ENCODE data around the gene RAB3GAP1.
"Not testable (repeated sequence)": the region's sequence is repeated elsewhere in the genome, so short reads cannot be mapped to it uniquely, and the experiment has no call there.

RAB3GAP1 gene

GRCh38 chr2:135029481-135030134, 22.5 kb upstream of the RAB3GAP1 start:
- Histone ChIP-seq H3K4me3 (ENCODE audit: low read length) (no peak overlapping the region), H3K4ac (ENCODE audit: low read depth, low read length) (no peak overlapping the region), H2BK5ac (ENCODE audit: low read length) (no peak overlapping the region), H3K27me3 (ENCODE audit: insufficient read depth, low read length, poor library complexity) (no peaks in the 10 kb centered on the region), H4K8ac (ENCODE audit: low read depth, low read length) (no peak overlapping the region), H3K27ac (ENCODE audit: low read depth, low read length) (no peak overlapping the region), H3K23ac (ENCODE audit: low read length) (no peak overlapping the region), H3K9ac (ENCODE audit: low read length) (no peak overlapping the region), H3K18ac (ENCODE audit: low read length) (no peak overlapping the region), H2BK15ac (replicated peaks; ENCODE audit: low read depth) (no peak overlapping the region), H4K5ac (ENCODE audit: low read length) (no peak overlapping the region), H3K4me2 (ENCODE audit: low read length) (no peak overlapping the region), H2BK120ac (ENCODE audit: low read depth, low read length) (no peak overlapping the region), H3K56ac (ENCODE audit: low read length) (no peak overlapping the region), H3K79me2 (ENCODE audit: control insufficient read depth, insufficient read depth, low read length) (no peaks in the 10 kb centered on the region), H2AK5ac (ENCODE audit: low read length) (no peak overlapping the region), H3K36me3 (ENCODE audit: control insufficient read depth, insufficient read depth, low read length) (no peaks in the 10 kb centered on the region), H3K79me1 (ENCODE audit: low read length) (no peaks in the 10 kb centered on the region), H3K4me1 (ENCODE audit: control insufficient read depth, low read depth, low read length) (no peaks in the 10 kb centered on the region)
- WGBS (ENCODE audit: extremely low coverage, insufficient coverage, low lambda C conversion rate): no CpG with 5 or more reads among the region's 2 CpGs
- no peak for DNase-seq

DNA sequence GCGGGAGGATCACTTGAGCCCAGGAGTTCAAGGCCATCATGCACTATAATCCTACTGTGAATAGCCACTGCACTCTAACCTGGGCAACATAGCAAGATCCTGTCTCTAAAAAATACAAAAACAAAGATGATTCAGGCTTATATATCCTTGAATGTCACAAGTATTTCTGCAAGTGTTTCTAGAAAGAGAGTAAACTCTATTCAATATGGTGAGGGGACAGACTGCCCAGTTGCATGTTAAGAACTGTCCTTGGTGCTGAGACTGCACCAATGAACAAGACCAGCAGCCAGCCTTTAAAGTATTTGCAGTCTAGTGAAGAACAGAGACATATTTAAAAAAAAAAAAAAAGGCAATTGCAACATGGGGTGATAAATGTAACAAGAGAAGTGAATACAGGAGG, 21.3 kb upstream of the RAB3GAP1 start:
- no peaks in the 10 kb centered on the region for H3K79me1 ChIP-seq (ENCODE audit: low read length)
- H3K18ac ChIP-seq (ENCODE audit: low read length): no peak overlapping the region
- H3K4ac ChIP-seq (ENCODE audit: low read depth, low read length): no peak overlapping the region
- no peak overlapping the region for H3K27ac ChIP-seq (ENCODE audit: low read depth, low read length)
- no peak overlapping the region for H2BK15ac ChIP-seq (replicated peaks; ENCODE audit: low read depth)
- H3K56ac ChIP-seq (ENCODE audit: low read length): no peak overlapping the region
- no peak overlapping the region for H2BK120ac ChIP-seq (ENCODE audit: low read depth, low read length)
- peak; percentile 42 for DNase-seq
- H4K8ac ChIP-seq (ENCODE audit: low read depth, low read length): no peak overlapping the region
- no peaks in the 10 kb centered on the region for H3K27me3 ChIP-seq (ENCODE audit: insufficient read depth, low read length, poor library complexity)
- H3K36me3 ChIP-seq (ENCODE audit: control insufficient read depth, insufficient read depth, low read length): no peaks in the 10 kb centered on the region
- no peak overlapping the region for H4K5ac ChIP-seq (ENCODE audit: low read length)
- H2AK5ac ChIP-seq (ENCODE audit: low read length): no peak overlapping the region
- no peaks in the 10 kb centered on the region for H3K79me2 ChIP-seq (ENCODE audit: control insufficient read depth, insufficient read depth, low read length)
- H3K23ac ChIP-seq (ENCODE audit: low read length): no peak overlapping the region
- H3K4me3 ChIP-seq (ENCODE audit: low read length): no peak overlapping the region
- H2BK5ac ChIP-seq (ENCODE audit: low read length): no peak overlapping the region
- no CpG with 5 or more reads among the region's 1 CpG for WGBS (ENCODE audit: extremely low coverage, insufficient coverage, low lambda C conversion rate)
- no peak overlapping the region for H3K4me2 ChIP-seq (ENCODE audit: low read length)
- H3K9ac ChIP-seq (ENCODE audit: low read length): no peak overlapping the region
- no peaks in the 10 kb centered on the region for H3K4me1 ChIP-seq (ENCODE audit: control insufficient read depth, low read depth, low read length)

DNA sequence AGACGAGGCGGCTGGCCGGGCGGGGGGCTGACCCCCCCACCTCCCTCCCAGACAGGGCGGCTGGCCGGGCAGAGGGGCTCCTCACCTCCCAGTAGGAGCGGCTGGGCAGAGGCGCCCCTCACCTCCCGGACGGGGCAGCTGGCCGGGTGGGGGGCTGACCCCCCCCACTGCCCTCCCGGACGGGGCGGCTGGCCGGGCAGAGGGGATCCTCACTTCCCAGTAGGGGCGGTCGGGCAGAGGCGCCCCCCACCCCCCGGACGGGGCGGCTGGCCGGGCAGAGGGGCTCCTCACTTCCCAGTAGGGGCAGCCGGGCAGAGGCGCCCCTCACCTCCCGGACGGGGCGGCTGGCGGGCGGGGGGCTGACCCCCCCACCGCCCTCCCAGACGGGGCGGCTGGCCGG, 18.9 kb upstream of the RAB3GAP1 start:
- not testable (repeated sequence) for H3K56ac ChIP-seq (ENCODE audit: low read length); H3K4ac ChIP-seq (ENCODE audit: low read depth, low read length); H3K36me3 ChIP-seq (ENCODE audit: control insufficient read depth, insufficient read depth, low read length); H2BK5ac ChIP-seq (ENCODE audit: low read length); H2AK5ac ChIP-seq (ENCODE audit: low read length); H3K79me1 ChIP-seq (ENCODE audit: low read length); H3K4me1 ChIP-seq (ENCODE audit: control insufficient read depth, low read depth, low read length); H2BK15ac ChIP-seq (replicated peaks; ENCODE audit: low read depth); H3K9ac ChIP-seq (ENCODE audit: low read length); DNase-seq; H3K4me3 ChIP-seq (ENCODE audit: low read length); H4K8ac ChIP-seq (ENCODE audit: low read depth, low read length); H3K27ac ChIP-seq (ENCODE audit: low read depth, low read length); H3K18ac ChIP-seq (ENCODE audit: low read length); H3K79me2 ChIP-seq (ENCODE audit: control insufficient read depth, insufficient read depth, low read length); H4K5ac ChIP-seq (ENCODE audit: low read length); H2BK120ac ChIP-seq (ENCODE audit: low read depth, low read length); H3K23ac ChIP-seq (ENCODE audit: low read length); H3K4me2 ChIP-seq (ENCODE audit: low read length); H3K27me3 ChIP-seq (ENCODE audit: insufficient read depth, low read length, poor library complexity)
- no CpG with 5 or more reads among the region's 33 CpGs for WGBS (ENCODE audit: extremely low coverage, insufficient coverage, low lambda C conversion rate)

DNA sequence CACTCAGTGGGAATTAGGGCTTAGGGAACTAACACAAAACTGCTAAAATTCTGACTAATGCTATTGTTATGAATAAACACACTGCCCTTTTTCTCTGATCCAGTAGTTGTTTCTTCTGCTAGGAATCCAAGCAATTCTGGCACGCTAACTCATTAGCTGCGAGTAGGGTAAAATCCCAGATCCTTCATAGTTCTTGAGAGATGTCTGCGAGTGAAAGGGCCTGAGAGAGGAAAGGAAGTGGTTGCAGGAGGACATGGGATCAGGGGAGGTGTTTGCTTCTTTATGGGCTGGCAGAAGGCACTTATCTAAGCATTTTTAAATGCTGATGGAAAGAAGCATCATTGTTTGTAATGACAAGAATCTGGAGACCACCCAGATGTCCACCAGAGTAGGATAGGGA, 14.3 kb upstream of the RAB3GAP1 start:
- no peak overlapping the region for H2AK5ac ChIP-seq (ENCODE audit: low read length)
- no peak overlapping the region for H2BK5ac ChIP-seq (ENCODE audit: low read length)
- H3K4me1 ChIP-seq (ENCODE audit: control insufficient read depth, low read depth, low read length): no peaks in the 10 kb centered on the region
- no peak overlapping the region for H3K56ac ChIP-seq (ENCODE audit: low read length)
- H3K23ac ChIP-seq (ENCODE audit: low read length): no peak overlapping the region
- no peak overlapping the region for H4K8ac ChIP-seq (ENCODE audit: low read depth, low read length)
- DNase-seq: no peak
- H2BK15ac ChIP-seq (replicated peaks; ENCODE audit: low read depth): no peak overlapping the region
- no peak overlapping the region for H3K4ac ChIP-seq (ENCODE audit: low read depth, low read length)
- no peaks in the 10 kb centered on the region for H3K79me1 ChIP-seq (ENCODE audit: low read length)
- H4K5ac ChIP-seq (ENCODE audit: low read length): no peak overlapping the region
- no peak overlapping the region for H2BK120ac ChIP-seq (ENCODE audit: low read depth, low read length)
- H3K27me3 ChIP-seq (ENCODE audit: insufficient read depth, low read length, poor library complexity): no peaks in the 10 kb centered on the region
- H3K36me3 ChIP-seq (ENCODE audit: control insufficient read depth, insufficient read depth, low read length): no peaks in the 10 kb centered on the region
- WGBS (ENCODE audit: extremely low coverage, insufficient coverage, low lambda C conversion rate): no CpG with 5 or more reads among the region's 3 CpGs
- H3K9ac ChIP-seq (ENCODE audit: low read length): no peak overlapping the region
- H3K18ac ChIP-seq (ENCODE audit: low read length): no peak overlapping the region
- H3K79me2 ChIP-seq (ENCODE audit: control insufficient read depth, insufficient read depth, low read length): no peaks in the 10 kb centered on the region
- H3K27ac ChIP-seq (ENCODE audit: low read depth, low read length): no peak overlapping the region
- no peak overlapping the region for H3K4me2 ChIP-seq (ENCODE audit: low read length)
- H3K4me3 ChIP-seq (ENCODE audit: low read length): no peak overlapping the region

DNA sequence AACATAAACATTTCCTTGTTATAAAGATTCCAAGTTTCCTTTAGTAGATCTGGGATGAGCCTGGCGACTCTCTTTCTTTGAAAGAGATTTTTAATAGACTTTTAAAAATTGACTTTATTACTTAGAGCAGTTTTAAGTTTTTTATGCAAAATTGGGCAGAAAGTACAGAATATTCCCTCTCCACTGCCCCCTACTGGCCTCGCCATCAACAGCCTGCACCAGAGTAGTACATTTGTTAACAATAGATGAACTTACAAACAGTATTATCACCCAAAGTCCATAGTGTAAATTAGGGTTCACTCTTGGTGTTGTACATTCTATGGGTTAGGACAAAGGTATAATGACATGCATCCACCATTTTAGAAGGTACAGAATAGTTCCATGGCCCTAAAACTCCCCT, 8.7 kb upstream of the RAB3GAP1 start:
- Histone ChIP-seq H3K27ac (ENCODE audit: low read depth, low read length) (no peak overlapping the region), H3K79me1 (ENCODE audit: low read length) (no peaks in the 10 kb centered on the region), H3K4me2 (ENCODE audit: low read length) (no peak overlapping the region), H3K79me2 (ENCODE audit: control insufficient read depth, insufficient read depth, low read length) (no peaks in the 10 kb centered on the region), H3K56ac (ENCODE audit: low read length) (no peak overlapping the region), H4K8ac (ENCODE audit: low read depth, low read length) (no peak overlapping the region), H3K27me3 (ENCODE audit: insufficient read depth, low read length, poor library complexity) (no peaks in the 10 kb centered on the region), H3K4ac (ENCODE audit: low read depth, low read length) (no peak overlapping the region), H2AK5ac (ENCODE audit: low read length) (no peak overlapping the region), H3K18ac (ENCODE audit: low read length) (no peak overlapping the region), H3K4me3 (ENCODE audit: low read length) (no peak overlapping the region), H3K9ac (ENCODE audit: low read length) (no peak overlapping the region), H3K36me3 (ENCODE audit: control insufficient read depth, insufficient read depth, low read length) (no peaks in the 10 kb centered on the region), H3K4me1 (ENCODE audit: control insufficient read depth, low read depth, low read length) (no peaks in the 10 kb centered on the region), H2BK15ac (replicated peaks; ENCODE audit: low read depth) (no peak overlapping the region), H2BK120ac (ENCODE audit: low read depth, low read length) (no peak overlapping the region), H2BK5ac (ENCODE audit: low read length) (no peak overlapping the region), H4K5ac (ENCODE audit: low read length) (no peak overlapping the region), H3K23ac (ENCODE audit: low read length) (no peak overlapping the region)
- DNase-seq: no peak
- WGBS (ENCODE audit: extremely low coverage, insufficient coverage, low lambda C conversion rate): no CpG with 5 or more reads among the region's 2 CpGs

GRCh38 chr2:135047300-135047699, 4.8 kb upstream of the RAB3GAP1 start, which contains the start of gene MAP3K19:
MAP3K19 (minus strand) TSS chr2:135047447; CDS start chr2:135024647, 22,800 bp downstream.
- H2AK5ac ChIP-seq (ENCODE audit: low read length): no peak within 1 kb of the TSS

More at GRCh38 chr2:135047300-135047699, 4.8 kb upstream of the RAB3GAP1 start, which contains the start of gene MAP3K19:
- Histone ChIP-seq H3K9ac (ENCODE audit: low read length) (no peak within 1 kb of the TSS), H4K5ac (ENCODE audit: low read length) (no peak within 1 kb of the TSS), H3K4me3 (ENCODE audit: low read length) (no peak within 1 kb of the TSS), H3K27me3 (ENCODE audit: insufficient read depth, low read length, poor library complexity) (no peaks in the 10 kb centered on the region), H2BK120ac (ENCODE audit: low read depth, low read length) (no peak within 1 kb of the TSS), H3K79me2 (ENCODE audit: control insufficient read depth, insufficient read depth, low read length) (peaks cover under 1% of the 10 kb centered on the region), H4K8ac (ENCODE audit: low read depth, low read length) (no peak within 1 kb of the TSS), H2BK15ac (replicated peaks; ENCODE audit: low read depth) (no peak within 1 kb of the TSS), H3K56ac (ENCODE audit: low read length) (no peak within 1 kb of the TSS), H3K27ac (ENCODE audit: low read depth, low read length) (no peak within 1 kb of the TSS), H3K79me1 (ENCODE audit: low read length) (no peaks in the 10 kb centered on the region), H2BK5ac (ENCODE audit: low read length) (no peak within 1 kb of the TSS), H3K4me2 (ENCODE audit: low read length) (no peak within 1 kb of the TSS), H3K4me1 (ENCODE audit: control insufficient read depth, low read depth, low read length) (no peaks in the 10 kb centered on the region), H3K18ac (ENCODE audit: low read length) (no peak within 1 kb of the TSS), H3K36me3 (ENCODE audit: control insufficient read depth, insufficient read depth, low read length) (no peaks in the 10 kb centered on the region), H3K23ac (ENCODE audit: low read length) (no peak within 1 kb of the TSS), H3K4ac (ENCODE audit: low read depth, low read length) (no peak within 1 kb of the TSS)
- no peak for DNase-seq
